Activated naive CD8-positive, alpha-beta T cell treated with anti-CD3 and anti-CD28 coated beads, Interleukin-2, amount 50 U/mL, for 16 hours (primary cell): ENCODE measurements around the gene TLX2.

Experiments
- DNase-seq: peaks from one replicate; pipeline ENCODE4 v3.0.0-alpha.2; 2020; ENCODE audit warnings: low read depth, low spot score

Gene TLX2

DNA sequence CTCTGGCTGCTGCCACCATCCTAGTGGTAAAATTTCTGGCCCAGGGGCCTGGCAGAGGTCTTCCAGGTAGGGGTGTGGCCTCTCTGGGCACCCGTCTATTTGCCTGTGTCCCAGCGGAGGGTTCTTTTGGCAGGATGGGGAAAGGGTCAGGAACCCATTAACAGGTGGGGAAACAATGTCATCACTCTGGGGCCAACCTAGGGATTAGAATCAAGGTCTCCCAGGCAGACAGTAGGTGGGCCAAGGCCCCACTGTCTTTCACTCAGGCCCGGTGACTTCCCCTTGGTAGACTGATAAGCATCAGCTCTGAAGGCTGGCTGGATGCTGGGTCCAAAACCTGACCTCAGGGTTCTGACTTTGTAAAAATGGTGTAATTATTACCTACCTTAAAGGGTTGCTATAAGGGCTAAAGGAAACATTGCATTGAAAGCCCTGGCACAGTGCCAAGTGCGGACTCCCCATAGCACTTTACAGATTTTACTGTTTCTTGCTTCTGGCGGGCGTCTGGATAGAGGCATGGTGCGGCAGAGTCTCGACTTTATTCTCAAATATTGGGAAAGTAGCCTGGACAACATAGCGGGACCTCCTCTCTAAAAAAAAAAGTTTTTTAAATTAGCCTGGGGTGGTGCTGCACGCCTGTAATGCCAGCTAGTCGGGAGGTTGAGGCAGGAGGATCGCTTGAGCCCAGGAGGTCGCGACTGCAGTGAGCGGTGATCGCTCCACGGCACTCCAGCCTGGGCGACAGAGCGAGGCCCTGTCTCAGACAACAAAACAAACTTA lies 17.1 kb upstream of the TLX2 start:
- DNase-seq, result no peak

DNA sequence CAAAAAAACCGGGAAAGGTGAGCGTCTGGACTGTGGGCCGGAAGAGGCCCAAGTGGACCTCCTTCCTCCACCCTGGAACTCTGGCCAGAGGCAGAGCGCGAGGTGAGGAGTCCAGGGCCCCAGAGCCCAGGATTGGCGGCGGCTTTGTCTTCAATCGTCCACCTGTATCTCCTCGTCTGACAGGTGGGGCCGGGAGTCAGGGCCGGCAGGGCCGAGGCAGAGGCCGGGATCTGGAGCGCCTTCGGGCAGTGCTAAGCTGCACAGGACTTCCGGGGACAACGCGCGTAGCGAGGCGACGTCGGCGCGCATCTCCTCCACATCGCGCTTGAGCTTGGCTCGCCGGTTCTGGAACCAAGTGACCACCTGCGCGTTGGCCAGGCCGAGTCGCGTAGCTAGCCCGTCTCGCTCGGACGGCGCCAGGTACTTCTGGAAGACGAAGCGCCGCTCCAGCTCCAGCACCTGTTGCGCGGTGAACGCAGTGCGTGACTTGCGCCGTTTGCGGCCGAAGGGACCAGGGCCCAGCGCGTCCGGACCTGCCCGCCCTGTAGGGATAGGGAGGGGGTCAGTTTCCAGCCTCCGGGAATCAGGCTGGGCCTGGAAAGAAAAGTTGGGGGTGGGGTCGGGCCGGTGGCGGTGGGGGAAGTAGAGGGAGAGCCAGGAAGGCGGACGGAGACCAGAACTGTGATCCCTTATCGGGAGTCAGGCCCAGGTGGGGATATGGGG lies 16.3 kb upstream of the TLX2 start:
- DNase-seq, result no peak

DNA sequence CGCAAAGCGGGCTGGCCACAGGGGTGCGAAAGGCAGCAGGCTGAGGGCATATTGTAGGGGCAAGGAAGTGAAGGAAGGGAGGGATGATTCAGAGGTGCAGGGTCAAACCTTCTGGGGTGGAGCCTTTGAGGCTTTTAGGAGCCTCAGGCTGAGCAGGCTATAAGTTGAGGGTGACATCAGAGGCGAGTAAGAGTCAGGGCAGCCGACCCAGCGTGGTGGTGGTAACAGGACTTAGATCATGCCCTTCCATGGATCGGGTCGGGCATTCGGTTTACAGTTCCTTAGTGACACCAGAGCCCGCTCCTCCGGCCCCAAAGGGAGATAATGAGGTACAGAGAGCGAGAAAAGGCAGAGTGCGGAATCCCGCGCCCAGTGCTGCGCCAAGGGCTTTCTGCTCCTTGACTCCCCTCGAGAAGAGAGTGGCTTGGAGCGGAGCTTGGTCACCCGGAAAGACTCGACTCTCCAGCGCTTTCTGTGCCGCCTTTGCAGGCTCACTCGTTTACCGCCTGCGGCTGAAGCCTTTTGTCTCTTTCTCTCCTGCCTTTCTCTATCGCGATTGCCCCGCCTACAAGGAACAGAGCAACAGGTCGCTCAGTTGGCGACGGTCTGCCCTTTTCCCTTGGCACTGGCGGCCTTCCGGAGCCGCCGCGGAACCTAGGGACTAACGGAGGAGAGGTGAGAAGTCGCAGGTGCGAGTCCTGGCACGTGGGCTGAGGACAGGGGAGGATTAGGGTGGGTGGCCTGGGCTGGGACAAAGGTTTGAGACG lies 15.6 kb upstream of the TLX2 start:
- DNase-seq, result no peak

- DNase-seq, result no peak
These were observed 14.8 kb upstream of the TLX2 start, which contains the start of gene LBX2 for GRCh38 chr2:74499267-74499939. Gene LBX2, minus strand, starts transcription at chr2:74499603. Its CDS starts 66 bp downstream, at chr2:74499537.

- DNase-seq, result no peak
These were observed 14.2 kb upstream of the TLX2 start for GRCh38 chr2:74499940-74500577.

DNA sequence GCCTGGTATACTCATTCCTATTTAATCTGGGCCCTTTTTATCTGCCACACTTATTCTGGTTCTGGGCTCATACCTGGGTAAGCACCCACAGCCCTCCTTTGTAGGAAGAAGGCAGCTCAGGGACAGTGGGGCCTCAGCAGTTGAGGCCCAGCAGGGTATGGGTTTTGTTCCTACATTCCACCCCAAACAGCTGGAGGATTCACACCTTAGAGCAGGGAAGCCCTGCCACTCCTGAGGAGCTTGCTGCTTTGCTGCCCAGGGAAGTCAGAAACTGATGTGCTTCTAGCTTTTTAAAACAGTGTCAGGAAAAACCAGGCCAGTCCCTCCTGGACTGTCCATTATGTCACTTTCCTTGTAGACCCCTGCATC lies 13.7 kb upstream of the TLX2 start:
- no peak for DNase-seq

- DNase-seq, result no peak
These were observed 12.7 kb upstream of the TLX2 start for GRCh38 chr2:74501335-74502071.

DNA sequence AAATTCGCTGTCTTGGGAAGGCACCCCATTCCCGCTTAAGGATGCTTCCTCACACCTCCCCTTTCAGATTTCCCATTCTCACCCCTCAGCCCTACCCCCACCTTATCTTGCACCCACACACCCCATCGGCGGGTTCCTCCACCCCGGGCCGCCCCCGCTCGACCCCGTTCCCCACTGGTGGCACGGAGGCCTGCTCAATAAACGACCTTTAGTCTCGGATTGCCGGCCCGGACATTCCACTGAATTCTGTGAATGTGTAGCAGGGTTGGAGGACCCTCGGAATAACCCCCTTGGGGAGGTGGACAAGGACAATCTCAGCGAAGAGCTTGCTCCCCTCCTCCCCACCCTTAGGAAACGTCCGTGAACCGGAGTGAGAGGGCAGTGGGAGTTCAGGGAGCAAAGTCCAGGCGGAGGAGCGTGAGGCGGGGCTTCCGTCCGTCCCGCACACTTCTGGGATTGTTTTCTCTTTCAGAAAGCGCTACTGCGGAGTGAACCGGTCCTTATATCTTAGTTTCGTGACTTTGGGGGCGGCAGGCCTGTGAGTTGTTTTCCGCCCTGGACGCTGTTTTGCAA lies 12.0 kb upstream of the TLX2 start:
- DNase-seq, result no peak

- no peak for DNase-seq
These were observed 11.3 kb upstream of the TLX2 start for GRCh38 chr2:74502720-74503505.

DNA sequence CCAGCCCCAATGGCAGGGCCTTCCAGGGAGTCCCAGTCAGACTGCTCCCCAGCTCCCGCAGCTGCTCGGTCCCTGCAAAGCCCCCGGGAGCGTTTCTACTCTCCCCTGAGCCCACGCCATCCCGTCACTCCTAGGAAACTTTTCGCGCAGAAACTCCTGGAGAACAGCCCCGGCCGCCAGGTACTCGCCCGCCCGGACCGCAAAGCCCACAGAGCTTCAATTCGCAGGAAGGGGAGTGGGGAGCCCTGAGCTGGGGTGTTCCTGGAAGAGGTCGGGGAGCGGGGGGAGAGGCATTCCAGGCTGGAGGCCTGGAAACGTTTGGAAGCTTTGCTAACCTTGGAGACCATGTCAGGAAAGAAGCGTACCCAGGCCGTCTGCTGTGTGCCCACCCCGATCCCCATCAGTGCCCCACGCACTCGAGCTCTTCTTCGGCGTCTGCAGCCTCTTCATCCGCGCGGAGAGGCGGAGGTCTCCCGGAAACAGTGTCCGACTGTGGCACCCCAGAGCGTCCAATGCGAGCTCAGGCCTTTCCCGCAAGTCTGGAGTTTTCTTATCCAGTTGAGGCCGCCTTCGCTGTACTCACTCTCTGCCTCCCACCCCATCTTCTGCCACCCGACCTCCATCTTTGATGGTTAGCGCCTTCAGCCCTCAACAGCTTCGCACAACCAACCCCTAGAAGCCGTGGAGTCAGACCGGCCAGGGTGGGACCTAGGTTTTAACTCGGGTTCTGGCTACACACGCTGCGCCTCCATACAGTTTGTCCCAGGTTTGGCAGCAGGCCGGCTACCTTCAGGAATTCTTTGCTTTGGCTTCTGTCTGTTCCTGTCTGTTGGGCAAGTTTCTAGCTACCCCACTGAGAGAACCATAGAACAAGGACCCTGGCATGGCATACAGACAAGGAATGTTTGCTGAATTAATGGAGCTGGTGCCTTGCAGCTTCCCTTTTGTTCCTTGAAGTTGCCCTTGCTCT lies 10.5 kb upstream of the TLX2 start:
- no peak for DNase-seq

GRCh38 chr2:74504591-74504990 lies 9.7 kb upstream of the TLX2 start:
- DNase-seq, result no peak

DNA sequence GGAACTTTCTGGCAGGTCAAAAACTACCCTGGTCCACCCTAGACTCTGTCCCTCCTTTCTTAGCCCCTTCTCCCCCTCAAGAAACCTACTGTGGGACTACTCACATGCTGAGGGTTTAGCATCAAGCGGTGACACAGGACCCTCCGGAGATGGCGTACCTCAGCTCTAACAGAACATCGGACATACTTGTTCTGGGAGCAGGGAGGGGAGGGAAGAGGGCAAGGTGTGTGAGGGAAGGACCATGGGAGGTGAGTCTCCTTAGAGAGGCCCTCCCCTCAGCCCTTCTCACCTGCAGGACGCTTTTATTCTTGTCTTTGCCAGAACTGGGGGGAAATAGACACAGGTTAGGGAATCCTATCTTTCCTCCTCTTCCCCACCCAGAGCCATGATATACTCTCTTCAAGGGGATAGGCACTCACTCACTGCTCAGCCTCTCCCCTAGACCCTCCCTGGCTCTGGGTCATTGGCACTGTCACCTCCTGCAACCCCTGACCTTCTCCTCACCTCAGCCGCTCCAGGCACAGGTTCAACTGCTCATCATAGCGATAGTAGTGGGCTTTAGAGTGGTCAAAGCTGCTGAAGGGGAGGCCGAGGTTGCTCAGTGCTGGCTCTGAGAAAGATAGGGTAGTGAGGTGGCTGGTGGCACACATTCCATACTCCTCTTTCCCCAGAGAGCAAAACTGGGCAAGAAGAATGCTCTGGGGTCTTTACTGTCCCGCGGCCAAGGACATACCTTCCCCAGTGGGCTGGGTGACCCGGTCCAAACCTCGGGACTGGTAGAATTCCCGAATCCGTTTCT lies 8.6 kb upstream of the TLX2 start:
- no peak for DNase-seq

DNA sequence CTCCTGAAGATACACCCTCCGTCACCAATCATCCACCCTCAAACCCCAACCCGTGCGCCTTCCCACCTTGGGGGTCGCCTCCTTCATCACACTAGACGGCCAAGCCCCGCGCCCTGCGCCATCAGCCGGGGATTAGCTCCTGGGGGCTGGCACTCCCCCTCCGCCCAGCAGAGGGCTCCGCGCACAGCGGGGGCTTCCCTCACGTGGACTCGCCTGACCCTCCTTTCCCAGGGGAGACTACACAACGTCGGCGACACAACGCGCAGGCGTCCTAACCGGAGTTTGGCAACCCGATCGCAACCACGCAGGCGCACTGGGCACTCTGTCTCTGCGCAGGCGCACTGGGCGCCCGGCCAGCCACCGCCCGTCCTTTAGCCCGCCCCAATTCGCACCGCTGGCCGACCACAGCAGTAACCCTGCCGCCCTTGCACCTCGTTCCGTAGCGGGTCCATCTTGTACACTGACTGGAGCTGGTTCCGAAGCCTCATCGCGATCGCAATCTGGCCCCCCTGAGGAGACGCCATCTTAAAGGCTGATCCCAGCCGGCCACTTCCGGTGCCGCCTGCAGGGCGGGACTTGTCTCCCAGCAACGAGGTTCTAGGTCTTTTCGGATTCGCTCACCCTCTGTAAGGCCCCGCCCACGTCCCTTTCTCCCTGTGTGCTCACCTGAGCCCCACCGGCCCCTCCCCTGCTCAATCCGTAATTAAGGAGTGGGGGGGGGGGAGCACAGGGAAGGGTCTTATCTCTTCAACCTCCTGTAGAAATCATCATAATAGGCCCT lies 6.9 kb upstream of the TLX2 start, which contains the start of gene PCGF1:
Gene PCGF1 (minus strand): TSS at position 551 of the 781 bp plus-strand sequence. CDS start 27 bp downstream, at position 524.
- peak; percentile 98 for DNase-seq

DNA sequence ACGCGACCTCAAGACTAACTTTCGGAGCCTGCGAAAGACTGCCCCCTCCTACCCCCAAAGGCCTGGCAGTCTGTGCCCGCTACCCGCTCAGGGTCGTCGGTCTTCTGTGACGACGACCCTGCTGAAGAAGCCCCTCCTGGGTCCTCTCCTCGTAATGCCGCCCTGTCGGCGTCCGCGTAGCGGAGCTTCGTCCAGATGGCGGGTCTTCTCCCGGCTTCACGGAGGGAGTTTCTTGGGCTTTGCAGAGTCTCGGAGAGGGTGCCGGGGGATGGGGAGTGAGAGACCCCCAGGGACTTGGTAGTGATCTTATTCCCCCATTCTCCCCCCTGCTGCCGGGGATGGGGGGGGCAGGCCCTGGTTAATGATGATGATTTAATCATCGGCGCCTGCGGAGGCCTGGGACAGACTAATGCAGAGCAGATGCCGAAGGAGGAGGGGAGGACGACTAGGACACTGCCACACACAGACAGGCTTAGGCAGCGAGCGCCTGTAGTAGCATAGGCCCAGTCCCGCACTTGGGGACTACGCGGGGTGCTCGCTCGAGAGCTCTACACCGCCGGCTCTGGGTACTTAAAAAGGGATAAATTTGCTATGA lies 6.2 kb upstream of the TLX2 start:
- DNase-seq, result no peak

GRCh38 chr2:74510272-74510671 lies 4.0 kb upstream of the TLX2 start:
- no peak for DNase-seq
